Stimulated activated CD8-positive, alpha-beta memory T cell treated with anti-CD3 and anti-CD28 coated beads, Interleukin-2, amount 100 ng/mL, for 48 hours (primary cell): Measurements from ENCODE around the gene PCDHA11.
"Not testable (repeated sequence)": the region's sequence is repeated elsewhere in the genome, so short reads cannot be mapped to it uniquely, and the experiment has no call there.

Experiments used
- DNase-seq, 2 donors: peaks; one replicate each; pipeline ENCODE4 v3.0.0-alpha.2; 2020; ENCODE audit warnings: low read depth in 2 of 2

PCDHA11 gene, protein sequence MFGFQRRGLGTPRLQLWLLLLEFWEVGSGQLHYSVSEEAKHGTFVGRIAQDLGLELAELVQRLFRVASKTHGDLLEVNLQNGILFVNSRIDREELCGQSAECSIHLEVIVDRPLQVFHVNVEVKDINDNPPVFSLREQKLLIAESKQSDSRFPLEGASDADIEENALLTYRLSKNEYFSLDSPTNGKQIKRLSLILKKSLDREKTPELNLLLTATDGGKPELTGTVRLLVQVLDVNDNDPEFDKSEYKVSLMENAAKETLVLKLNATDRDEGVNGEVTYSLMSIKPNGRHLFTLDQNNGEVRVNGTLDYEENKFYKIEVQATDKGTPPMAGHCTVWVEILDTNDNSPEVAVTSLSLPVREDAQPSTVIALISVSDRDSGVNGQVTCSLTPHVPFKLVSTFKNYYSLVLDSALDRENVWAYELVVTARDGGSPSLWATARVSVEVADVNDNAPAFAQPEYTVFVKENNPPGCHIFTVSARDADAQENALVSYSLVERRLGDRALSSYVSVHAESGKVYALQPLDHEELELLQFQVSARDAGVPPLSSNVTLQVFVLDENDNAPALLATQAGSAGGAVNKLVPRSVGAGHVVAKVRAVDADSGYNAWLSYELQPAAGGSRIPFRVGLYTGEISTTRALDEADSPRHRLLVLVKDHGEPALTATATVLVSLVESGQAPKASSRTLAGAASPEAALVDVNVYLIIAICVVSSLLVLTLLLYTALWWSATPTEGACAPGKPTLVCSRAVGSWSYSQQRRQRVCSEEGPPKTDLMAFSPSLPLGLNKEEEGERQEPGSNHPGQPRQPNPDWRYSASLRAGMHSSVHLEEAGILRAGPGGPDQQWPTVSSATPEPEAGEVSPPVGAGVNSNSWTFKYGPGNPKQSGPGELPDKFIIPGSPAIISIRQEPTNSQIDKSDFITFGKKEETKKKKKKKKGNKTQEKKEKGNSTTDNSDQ

DNA sequence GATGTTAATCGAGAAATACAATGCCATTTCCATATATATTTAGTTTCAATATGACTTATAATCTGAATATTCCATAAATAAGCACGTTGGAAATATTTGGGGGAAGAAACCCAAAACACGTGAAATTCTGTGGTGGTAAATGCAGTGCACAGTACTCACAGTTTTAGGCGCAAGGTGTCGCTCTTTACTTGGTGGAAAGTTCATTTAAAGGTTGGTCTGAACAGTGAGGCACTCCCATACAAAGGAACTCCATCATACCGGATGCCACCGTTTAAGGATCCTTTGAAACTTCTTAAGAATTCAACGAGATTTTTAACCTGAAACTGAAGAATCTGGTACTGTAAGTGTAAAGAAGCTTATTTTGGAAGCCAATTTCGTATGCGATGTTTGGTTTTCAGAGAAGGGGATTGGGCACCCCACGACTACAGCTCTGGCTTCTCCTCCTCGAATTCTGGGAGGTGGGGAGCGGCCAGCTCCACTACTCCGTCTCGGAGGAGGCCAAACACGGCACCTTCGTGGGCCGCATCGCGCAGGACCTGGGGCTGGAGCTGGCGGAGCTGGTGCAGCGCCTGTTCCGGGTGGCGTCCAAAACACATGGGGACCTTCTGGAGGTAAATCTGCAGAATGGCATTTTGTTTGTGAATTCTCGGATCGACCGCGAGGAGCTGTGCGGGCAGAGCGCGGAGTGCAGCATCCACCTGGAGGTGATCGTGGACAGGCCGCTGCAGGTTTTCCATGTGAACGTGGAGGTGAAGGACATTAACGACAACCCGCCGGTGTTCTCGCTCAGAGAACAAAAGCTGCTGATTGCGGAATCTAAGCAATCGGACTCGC, at the start of gene PCDHA11:
PCDHA11 (plus strand) TSS at position 237 of the 834 bp plus-strand sequence; CDS start at position 384, 147 bp downstream.
- DNase-seq: no peak

DNA sequence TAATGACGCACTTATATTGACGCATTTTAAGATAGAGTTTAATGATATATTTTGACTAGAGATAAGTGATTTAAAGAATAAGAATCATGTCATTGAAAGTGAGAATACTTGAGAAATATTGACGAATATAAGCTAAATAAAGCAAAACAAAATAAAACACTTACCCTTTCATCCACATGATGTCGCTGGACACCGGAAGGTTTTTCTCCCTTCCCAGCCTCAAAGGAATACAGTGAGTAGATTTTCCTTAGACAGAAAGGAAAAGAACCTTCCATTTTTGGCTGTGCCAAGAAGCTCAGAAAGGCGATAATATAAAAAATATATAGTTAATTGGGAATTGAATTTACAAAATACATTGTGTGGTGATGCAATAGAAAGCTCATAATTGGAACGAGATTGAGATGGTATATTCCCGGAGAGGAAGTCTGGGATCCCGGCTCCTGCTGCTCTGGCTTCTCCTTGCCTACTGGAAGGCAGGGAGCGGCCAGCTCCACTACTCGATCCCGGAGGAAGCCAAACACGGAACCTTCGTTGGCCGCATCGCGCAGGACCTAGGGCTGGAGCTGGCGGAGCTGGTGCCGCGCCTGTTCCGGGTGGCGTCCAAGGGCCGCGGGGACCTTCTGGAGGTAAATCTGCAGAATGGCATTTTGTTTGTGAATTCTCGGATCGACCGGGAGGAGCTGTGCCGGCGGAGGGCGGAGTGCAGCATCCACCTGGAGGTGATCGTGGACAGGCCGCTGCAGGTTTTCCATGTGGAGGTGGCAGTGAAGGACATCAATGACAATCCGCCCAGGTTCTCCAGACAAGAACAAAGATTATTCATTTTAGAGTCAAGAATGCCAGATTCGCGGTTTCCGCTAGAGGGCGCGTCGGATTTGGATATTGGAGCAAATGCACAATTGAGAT, 47.1 kb upstream of the PCDHA11 start, which contains the start of gene PCDHA5:
PCDHA5 (plus strand) TSS at position 239 of the 906 bp plus-strand sequence.
- DNase-seq: peak; percentile 23 to 24

DNA sequence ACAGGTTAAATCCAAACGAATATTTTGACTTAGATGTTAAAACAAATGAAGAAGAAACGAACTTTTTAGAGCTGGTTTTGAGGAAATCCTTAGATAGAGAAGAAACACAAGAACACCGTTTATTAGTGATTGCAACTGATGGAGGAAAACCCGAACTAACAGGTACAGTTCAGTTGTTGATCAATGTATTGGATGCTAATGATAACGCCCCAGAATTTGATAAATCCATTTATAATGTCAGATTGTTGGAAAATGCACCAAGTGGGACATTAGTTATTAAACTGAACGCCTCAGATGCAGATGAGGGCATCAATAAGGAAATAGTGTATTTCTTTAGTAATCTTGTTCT, 46.5 kb upstream of the PCDHA11 start:
- no peak for DNase-seq

DNA sequence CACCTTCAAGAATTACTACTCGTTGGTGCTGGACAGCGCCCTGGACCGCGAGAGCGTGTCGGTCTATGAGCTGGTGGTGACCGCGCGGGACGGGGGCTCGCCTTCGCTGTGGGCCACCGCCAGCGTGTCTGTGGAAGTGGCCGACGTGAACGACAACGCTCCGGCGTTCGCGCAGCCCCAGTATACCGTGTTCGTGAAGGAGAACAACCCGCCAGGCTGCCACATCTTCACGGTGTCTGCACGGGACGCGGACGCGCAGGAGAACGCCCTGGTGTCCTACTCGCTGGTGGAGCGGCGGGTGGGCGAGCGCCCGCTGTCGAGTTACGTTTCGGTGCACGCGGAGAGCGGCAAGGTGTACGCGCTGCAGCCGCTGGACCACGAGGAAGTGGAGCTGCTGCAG, 45.8 kb upstream of the PCDHA11 start:
- not testable (repeated sequence) for DNase-seq

DNA sequence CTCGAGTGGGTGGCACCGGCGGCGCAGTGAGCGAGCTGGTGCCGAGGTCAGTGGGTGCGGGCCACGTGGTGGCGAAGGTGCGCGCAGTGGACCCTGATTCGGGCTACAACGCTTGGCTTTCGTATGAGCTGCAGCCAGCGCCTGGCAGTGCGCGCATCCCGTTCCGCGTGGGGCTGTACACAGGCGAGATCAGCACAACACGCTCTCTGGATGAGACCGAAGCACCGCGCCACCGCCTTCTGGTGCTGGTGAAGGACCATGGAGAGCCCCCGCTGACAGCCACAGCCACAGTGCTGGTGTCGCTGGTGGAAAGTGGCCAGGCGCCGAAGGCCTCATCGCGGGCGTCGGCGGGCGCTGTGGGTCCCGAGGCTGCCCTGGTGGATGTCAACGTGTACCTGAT, 45.3 kb upstream of the PCDHA11 start:
- no peak for DNase-seq

DNA sequence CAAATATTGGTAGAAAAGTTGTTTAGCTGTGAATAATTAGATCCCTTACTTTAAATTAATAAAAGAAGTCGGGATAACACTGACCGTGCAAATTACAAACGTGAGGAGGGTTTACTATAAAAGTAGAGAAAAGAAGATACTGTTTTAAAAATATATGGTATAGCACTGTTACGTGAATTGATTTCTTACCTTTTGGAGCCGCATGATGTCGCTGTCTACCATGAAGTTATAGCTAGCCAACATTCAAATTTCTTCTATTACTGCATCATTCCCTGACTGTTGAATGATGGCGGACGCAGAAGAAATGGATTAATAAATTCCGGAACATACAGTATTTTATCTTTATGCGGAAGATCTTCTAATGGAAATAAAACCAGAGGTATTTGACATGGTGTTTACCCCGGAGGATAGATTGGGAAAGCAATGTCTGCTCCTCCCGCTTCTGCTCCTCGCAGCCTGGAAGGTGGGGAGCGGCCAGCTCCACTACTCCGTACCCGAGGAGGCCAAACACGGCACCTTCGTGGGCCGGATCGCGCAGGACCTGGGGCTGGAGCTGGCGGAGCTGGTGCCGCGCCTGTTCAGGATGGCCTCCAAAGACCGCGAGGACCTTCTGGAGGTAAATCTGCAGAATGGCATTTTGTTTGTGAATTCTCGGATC, 40.9 kb upstream of the PCDHA11 start, which contains the start of gene PCDHA6:
PCDHA6 (plus strand) TSS at position 257 of the 658 bp plus-strand sequence; CDS start at position 389, 132 bp downstream.
- no peak for DNase-seq

DNA sequence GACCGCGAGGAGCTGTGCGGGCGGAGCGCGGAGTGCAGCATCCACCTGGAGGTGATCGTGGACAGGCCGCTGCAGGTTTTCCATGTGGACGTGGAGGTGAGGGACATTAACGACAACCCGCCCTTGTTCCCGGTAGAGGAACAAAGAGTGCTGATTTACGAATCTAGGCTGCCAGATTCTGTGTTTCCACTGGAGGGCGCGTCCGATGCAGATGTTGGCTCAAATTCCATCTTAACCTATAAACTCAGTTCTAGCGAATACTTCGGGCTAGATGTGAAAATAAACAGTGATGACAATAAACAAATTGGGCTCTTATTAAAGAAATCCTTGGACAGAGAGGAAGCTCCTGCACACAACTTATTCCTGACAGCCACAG, 40.4 kb upstream of the PCDHA11 start:
- DNase-seq: no peak

DNA sequence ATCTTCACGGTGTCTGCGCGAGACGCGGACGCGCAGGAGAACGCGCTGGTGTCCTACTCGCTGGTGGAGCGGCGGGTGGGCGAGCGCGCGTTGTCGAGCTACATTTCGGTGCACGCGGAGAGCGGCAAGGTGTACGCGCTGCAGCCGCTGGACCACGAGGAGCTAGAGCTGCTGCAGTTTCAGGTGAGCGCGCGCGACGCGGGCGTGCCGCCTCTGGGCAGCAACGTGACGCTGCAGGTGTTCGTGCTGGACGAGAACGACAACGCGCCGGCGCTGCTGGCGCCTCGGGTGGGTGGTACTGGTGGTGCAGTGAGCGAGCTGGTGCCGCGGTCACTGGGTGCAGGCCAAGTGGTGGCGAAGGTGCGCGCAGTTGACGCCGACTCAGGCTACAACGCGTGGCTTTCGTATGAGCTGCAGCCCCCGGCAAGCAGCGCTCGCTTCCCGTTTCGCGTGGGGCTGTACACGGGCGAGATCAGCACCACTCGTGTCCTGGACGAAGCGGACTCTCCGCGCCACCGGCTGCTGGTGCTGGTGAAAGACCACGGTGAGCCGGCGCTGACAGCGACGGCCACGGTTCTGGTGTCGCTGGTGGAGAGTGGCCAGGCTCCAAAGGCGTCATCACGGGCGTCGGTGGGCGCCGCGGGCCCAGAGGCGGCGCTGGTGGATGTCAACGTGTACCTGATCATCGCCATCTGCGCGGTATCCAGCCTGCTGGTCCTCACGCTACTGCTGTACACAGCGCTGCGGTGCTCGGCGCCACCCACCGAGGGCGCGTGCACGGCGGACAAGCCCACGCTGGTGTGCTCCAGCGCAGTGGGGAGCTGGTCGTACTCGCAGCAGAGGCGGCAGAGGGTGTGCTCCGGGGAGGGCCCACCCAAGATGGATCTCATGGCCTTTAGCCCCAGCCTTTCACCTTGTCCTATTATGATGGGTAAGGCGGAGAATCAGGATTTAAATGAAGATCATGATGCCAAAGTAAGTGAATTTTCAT, 39.0 kb upstream of the PCDHA11 start:
- DNase-seq: not testable (repeated sequence)

DNA sequence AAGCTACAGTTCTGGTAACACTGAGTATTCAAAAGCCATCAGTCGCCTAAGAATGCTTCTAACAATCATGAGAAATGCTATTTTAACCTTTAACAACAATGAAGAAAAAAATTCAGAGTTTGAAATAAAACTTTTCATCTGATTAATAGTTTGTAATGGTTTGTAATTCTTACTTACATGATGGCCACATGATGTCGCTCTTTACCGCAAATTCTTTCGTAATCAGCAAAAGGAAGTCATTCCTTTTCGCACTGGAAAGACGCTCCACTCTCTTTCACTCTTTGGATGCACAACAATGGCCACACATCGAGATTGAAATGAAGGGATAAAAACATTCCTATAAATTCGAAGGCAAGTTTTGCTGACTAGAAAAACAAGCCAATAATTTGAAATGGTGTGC, 34.8 kb upstream of the PCDHA11 start, which contains the start of gene PCDHA7:
PCDHA7 (plus strand) TSS at position 277 of the 400 bp plus-strand sequence; CDS start at position 392, 115 bp downstream.
- no peak for DNase-seq

DNA sequence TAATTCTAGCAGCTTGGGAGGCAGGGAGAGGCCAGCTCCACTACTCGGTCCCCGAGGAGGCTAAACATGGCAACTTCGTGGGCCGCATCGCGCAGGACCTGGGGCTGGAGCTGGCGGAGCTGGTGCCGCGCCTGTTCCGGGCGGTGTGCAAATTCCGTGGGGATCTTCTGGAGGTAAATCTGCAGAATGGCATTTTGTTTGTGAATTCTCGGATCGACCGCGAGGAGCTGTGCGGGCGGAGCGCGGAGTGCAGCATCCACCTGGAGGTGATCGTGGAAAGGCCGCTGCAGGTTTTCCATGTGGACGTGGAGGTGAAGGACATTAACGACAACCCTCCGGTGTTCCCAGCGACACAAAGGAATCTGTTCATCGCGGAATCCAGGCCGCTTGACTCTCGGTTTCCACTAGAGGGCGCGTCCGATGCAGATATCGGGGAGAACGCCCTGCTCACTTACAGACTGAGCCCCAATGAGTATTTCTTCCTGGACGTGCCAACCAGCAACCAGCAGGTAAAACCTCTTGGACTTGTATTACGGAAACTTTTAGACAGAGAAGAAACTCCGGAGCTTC, 34.2 kb upstream of the PCDHA11 start:
- DNase-seq: not testable (repeated sequence)

DNA sequence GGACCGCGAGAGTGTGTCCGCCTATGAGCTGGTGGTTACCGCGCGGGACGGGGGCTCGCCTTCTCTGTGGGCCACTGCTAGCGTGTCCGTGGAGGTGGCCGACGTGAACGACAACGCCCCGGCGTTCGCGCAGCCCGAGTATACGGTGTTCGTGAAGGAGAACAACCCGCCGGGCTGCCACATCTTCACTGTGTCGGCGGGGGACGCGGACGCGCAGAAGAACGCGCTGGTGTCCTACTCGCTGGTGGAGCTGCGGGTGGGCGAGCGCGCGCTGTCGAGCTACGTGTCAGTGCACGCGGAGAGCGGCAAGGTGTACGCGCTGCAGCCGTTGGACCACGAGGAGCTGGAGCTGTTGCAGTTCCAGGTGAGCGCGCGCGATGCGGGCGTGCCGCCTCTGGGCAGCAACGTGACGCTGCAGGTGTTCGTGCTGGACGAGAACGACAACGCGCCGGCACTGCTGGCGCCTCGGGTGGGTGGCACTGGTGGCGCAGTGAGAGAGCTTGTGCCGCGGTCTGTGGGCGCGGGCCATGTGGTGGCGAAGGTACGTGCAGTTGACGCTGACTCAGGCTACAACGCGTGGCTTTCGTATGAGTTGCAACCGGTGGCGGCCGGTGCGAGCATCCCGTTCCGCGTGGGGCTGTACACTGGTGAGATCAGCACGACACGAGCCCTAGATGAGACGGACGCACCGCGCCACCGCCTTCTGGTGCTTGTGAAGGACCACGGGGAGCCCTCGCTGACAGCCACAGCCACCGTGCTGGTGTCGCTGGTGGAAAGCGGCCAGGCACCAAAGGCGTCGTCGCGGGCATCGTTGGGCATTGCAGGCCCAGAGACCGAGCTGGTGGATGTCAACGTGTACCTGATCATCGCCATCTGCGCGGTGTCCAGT, 32.9 kb upstream of the PCDHA11 start:
- DNase-seq: no peak

DNA sequence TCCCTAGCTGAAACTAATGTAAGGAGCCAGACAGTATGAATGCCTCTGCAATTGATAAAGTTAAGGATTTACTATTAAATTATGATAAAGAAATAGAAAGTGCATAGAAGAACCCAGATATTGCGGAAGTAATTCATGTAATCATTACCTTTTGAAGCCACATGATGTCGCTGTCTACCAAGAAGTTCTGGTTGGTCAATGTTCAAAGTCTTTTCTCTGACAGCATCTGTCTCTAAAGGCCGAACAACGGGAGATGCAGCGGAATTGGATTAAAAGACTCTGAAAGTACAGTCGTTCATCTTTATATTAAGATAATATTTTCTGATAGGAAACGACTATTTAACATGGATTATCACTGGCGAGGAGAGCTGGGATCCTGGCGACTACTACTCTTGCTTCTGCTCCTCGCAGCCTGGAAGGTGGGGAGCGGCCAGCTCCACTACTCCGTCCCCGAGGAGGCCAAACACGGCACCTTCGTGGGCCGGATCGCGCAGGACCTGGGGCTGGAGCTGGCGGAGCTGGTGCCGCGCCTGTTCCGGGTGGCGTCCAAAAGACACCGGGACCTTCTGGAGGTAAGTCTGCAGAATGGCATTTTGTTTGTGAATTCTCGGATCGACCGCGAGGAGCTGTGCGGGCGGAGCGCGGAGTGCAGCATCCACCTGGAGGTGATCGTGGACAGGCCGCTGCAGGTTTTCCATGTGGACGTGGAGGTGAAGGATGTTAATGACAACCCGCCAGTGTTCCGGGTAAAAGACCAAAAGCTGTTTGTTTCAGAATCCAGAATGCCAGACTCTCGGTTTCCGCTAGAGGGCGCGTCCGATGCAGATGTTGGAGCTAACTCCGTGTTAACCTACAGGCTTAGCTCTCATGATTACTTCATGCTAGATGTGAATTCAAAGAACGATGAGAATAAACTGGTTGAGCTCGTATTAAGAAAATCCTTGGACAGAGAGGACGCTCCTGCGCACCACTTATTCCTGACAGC, 27.5 kb upstream of the PCDHA11 start, which contains the start of gene PCDHA8:
PCDHA8 (plus strand) TSS at position 210 of the 985 bp plus-strand sequence; CDS start at position 345, 135 bp downstream.
- DNase-seq: peak in 1 of 2 donors; percentile 9

DNA sequence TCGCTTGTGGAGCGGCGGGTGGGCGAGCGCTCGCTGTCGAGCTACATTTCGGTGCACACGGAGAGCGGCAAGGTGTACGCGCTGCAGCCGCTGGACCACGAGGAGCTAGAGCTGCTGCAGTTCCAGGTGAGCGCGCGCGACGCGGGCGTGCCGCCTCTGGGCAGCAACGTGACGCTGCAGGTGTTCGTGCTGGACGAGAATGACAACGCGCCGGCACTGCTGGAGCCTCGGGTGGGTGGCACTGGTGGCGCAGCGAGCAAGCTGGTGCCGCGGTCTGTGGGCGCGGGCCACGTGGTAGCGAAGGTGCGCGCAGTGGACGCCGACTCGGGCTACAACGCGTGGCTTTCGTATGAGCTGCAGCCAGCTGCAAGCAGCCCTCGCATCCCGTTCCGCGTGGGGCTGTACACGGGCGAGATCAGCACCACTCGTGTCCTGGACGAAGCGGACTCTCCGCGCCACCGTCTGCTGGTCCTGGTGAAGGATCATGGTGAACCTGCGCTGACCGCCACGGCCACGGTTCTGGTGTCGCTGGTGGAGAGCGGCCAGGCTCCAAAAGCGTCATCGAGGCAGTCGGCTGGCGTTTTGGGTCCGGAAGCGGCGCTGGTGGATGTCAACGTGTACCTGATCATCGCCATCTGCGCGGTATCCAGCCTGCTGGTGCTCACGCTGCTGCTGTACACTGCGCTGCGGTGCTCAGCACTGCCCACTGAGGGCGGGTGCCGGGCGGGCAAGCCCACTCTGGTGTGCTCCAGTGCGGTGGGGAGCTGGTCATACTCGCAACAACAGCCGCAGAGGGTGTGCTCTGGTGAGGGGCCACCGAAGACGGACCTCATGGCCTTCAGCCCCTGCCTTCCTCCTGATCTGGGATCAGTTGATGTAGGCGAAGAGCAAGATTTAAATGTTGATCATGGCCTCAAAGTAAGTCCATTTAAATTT, 25.7 kb upstream of the PCDHA11 start:
- no peak for DNase-seq
